Glutamatergic neuron (in vitro differentiated cells): Measurements from ENCODE around the gene FBH1. TPM values are rescaled to one million over a fixed set of nuclear protein-coding genes. Genes with fewer than 3 reads are reported as not detected.

Experiments
- DNase-seq: peaks from one replicate; pipeline ENCODE4 v3.0.0; 2022
- H3K27ac Mint-ChIP-seq: one replicate; pipeline ENCODE4 v1.8.0; 2020; ENCODE audit warnings: mild to moderate bottlenecking, mixed read lengths, inconsistent platforms; ENCODE audit not compliant: unreplicated experiment
- H3K27me3 Mint-ChIP-seq: one replicate; pipeline ENCODE4 v1.8.0; 2020; ENCODE audit warnings: mild to moderate bottlenecking, moderate library complexity, mixed read lengths, inconsistent platforms; ENCODE audit not compliant: unreplicated experiment
- H3K36me3 Mint-ChIP-seq: one replicate; pipeline ENCODE4 v1.8.0; 2020; ENCODE audit warnings: mild to moderate bottlenecking, mixed read lengths, inconsistent platforms; ENCODE audit not compliant: unreplicated experiment
- H3K4me1 Mint-ChIP-seq: one replicate; pipeline ENCODE4 v1.8.0; 2020; ENCODE audit warnings: mild to moderate bottlenecking, low read depth, mixed read lengths, inconsistent platforms; ENCODE audit not compliant: unreplicated experiment
- H3K4me3 Mint-ChIP-seq: one replicate; pipeline ENCODE4 v1.8.0; 2020; ENCODE audit warnings: mild to moderate bottlenecking, mixed read lengths, inconsistent platforms; ENCODE audit not compliant: unreplicated experiment
- H3K9me3 Mint-ChIP-seq: one replicate; pipeline ENCODE4 v1.8.0; 2020; ENCODE audit warnings: mild to moderate bottlenecking, moderate library complexity, mixed read lengths, inconsistent platforms; ENCODE audit not compliant: unreplicated experiment
- total RNA-seq: library from RNA; stranded (reverse); fragmentation: NEBNext Ultra II Directional; extraction: Animal tissue kit (Norgen Biotek cat#: 25700); gene quantifications from one replicate; pipeline ENCODE4 v1.2.1, GENCODE V29; 2021; ENCODE audit not compliant: unreplicated experiment
- TF ChIP-seq, protein P1 (sequence below): fragments of 200-600 bp; sonication (generic); IDR thresholded peaks from one replicate; pipeline ENCODE4 v1.5.0; 2021; ENCODE audit not compliant: partially characterized antibody, unreplicated experiment

FBH1 gene
- total RNA-seq, 1 donor from 2014 or later, result 65.0 TPM

DNA sequence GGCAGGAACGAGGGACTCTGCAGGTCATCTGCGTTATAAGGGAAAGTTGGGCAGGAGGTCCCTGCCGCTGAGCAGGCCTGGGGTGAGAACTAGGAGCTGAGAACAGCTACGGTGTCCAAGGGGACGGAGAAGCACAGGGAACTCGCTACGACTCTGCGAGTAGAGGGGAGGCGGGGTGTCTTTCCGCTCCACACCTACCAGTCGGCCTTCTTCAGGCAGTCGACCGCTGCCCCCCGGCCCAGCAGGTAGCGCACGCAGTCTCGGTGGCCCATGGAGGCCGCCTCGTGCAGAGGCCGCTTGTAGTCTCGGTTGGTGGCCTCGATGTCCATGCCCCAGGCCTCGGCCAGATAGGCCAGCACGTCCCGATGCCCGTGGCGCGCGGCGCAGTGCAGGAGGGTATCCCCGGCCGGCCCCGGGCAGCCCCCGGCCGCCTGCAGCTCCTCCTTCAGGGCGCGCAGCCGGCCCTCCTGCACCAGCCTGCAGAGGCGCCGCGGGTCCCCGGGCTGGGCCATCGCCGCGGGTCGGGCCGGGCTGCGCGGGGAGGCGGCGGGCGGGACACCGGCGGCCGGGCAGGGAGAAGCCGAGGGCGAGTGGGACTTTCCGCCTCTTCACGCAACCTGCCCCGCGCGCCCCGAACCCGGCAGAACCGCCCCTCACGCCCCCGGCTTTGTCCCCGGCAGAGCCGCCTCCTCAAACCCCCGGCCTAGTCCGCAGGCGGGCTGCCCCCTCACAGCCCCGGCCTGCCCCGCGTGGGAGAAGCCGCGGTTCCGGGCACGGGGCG lies 1.0 kb upstream of the FBH1 start:
- H3K4me1 Mint-ChIP-seq, result peaks cover 27% of the 10 kb centered on the region
- peaks cover 11% of the 10 kb centered on the region for H3K9me3 Mint-ChIP-seq

DNA sequence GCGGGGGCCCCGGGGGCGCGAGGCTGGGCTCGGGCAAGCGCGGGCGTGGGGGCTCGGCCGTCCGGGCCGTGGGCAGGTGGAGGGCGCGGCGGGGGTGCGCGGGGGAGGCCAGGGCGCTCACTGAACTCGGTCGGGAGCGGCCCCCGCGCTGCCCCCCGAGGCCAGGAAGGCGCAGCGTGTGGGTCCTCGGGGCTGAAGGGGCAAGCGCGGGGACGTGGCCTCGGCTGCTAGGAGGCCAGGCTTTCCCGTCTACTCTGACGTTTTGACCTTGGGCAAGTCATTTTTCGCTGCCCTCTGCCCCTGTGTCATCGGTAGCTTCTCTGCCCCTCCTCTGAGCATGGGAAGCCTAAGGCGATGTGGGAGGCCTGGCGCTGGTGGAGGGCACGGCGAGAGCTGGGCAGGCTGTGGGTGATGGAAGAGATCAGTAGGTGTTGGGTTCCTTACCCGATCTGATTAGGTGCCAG lies 441 bp downstream of the FBH1 start:
- H3K27ac Mint-ChIP-seq, result peak overlapping the region; percentile 85
- peaks cover 27% of the 10 kb centered on the region for H3K4me1 Mint-ChIP-seq
- peaks cover 8% of the 10 kb centered on the region for H3K27me3 Mint-ChIP-seq
- no peaks in the 10 kb centered on the region for H3K36me3 Mint-ChIP-seq
- peak; percentile 38 for DNase-seq
- peaks cover 9% of the 10 kb centered on the region for H3K9me3 Mint-ChIP-seq
- TF ChIP-seq, protein P1, sequence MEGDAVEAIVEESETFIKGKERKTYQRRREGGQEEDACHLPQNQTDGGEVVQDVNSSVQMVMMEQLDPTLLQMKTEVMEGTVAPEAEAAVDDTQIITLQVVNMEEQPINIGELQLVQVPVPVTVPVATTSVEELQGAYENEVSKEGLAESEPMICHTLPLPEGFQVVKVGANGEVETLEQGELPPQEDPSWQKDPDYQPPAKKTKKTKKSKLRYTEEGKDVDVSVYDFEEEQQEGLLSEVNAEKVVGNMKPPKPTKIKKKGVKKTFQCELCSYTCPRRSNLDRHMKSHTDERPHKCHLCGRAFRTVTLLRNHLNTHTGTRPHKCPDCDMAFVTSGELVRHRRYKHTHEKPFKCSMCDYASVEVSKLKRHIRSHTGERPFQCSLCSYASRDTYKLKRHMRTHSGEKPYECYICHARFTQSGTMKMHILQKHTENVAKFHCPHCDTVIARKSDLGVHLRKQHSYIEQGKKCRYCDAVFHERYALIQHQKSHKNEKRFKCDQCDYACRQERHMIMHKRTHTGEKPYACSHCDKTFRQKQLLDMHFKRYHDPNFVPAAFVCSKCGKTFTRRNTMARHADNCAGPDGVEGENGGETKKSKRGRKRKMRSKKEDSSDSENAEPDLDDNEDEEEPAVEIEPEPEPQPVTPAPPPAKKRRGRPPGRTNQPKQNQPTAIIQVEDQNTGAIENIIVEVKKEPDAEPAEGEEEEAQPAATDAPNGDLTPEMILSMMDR, result no peak
- H3K4me3 Mint-ChIP-seq, result peak overlapping the region; percentile 95

More for the DNA sequence above, 1.0 kb upstream of the FBH1 start:
- peaks cover 10% of the 10 kb centered on the region for H3K27me3 Mint-ChIP-seq
- DNase-seq, result peak; percentile 72
- H3K4me3 Mint-ChIP-seq, result peak overlapping the region; percentile 93
- H3K27ac Mint-ChIP-seq, result peak overlapping the region; percentile 64
- TF ChIP-seq, protein P1, result no peak
- H3K36me3 Mint-ChIP-seq, result no peaks in the 10 kb centered on the region

DNA sequence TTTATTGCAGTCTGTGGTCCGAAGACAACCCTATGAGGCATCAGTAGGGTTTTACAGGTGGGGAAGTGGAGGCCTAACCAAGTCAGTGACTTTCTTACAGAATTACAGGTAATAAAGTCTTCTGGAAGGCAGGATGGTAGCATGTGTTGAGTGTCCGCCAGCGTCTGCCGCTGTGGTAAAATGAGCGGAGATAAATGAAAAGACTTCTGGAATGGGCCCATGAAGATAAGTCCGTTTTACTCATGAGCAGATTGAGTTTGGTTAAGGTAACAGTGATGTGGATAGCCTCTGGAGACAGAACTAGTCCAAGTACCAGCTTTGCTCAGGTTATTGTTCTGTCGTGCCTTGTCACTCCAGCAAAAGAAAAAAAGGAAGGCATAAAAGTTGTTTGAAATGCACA lies 966 bp downstream of the FBH1 start:
- Mint-ChIP-seq H3K9me3 (peaks cover 9% of the 10 kb centered on the region), H3K27ac (peak overlapping the region; percentile 85), H3K27me3 (peaks cover 8% of the 10 kb centered on the region), H3K4me1 (peaks cover 27% of the 10 kb centered on the region), H3K4me3 (peak overlapping the region; percentile 95), H3K36me3 (no peaks in the 10 kb centered on the region)
- TF ChIP-seq, protein P1, result no peak
- DNase-seq, result no peak

DNA sequence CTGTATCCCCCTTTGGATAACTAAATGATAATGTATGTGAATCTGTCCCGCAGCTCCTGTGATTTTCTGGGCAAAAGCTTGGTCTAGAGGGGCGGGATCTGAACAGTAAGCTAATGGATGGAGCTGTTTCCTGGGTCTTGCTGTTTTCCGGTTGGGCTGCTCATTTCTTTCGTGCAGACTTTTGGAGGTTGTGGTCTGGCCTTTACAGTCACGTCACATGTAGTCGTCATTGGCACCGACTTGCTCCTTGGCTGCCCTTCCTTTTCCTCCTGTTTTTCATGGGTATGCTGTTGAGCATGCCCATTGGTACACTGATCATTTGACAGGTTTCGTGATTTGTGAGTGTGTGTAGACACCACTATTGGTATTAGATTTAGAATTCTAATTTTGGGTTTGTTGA lies 2.0 kb downstream of the FBH1 start:
- Mint-ChIP-seq H3K27ac (no peak overlapping the region), H3K36me3 (no peaks in the 10 kb centered on the region), H3K4me3 (peak overlapping the region; percentile 60), H3K9me3 (peaks cover 9% of the 10 kb centered on the region), H3K4me1 (peaks cover 26% of the 10 kb centered on the region), H3K27me3 (peaks cover 8% of the 10 kb centered on the region)
- TF ChIP-seq, protein P1, result no peak
- no peak for DNase-seq

DNA sequence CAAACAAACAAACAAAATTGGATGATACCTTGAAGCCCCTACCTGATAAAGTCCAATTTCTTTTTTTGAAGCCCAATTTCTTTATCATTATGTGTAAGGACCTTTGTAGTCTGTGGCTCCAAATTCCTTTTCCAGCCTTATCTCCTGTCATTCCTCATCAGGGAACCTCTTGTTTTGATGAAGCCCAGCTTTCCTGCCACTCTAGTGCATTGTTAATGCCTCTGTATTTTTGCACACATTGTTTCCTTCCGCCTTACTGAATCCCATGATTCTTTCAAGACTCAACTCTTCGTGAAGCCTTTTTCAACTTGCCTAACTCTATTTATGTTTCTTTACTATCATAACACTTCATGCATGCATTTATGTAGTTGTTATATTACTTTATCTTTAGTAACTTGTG lies 3.3 kb downstream of the FBH1 start:
- Mint-ChIP-seq H3K4me1 (peaks cover 19% of the 10 kb centered on the region), H3K27me3 (peaks cover 8% of the 10 kb centered on the region), H3K9me3 (peaks cover 8% of the 10 kb centered on the region), H3K27ac (no peak overlapping the region), H3K36me3 (no peaks in the 10 kb centered on the region), H3K4me3 (no peak overlapping the region)
- TF ChIP-seq, protein P1, result no peak
- DNase-seq, result no peak
